Effector CD8-positive, alpha-beta T cell (primary cell): ENCODE data around the gene TMEM42.

Experiments used
- DNase-seq: peaks from one replicate; lab custom pipeline; 2025; lab: John Stamatoyannopoulos, UW

TMEM42 gene

DNA sequence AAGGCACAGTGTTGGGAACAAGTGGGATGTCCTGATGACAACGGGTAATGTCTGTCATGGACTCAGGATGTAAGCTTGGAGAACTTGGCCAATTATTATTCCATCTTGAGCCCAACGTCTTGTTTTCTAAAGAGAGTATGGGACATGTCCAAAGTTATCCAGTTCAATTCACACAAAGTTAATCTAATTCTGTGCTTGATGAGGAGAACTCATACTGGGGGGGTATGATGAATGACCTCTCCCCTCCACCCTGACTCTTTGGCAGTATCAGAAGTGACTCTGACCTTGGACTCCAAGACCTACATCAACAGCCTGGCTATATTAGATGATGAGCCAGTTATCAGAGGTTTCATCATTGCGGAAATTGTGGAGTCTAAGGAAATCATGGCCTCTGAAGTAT lies 49.0 kb downstream of the TMEM42 start:
- DNase-seq: no peak

DNA sequence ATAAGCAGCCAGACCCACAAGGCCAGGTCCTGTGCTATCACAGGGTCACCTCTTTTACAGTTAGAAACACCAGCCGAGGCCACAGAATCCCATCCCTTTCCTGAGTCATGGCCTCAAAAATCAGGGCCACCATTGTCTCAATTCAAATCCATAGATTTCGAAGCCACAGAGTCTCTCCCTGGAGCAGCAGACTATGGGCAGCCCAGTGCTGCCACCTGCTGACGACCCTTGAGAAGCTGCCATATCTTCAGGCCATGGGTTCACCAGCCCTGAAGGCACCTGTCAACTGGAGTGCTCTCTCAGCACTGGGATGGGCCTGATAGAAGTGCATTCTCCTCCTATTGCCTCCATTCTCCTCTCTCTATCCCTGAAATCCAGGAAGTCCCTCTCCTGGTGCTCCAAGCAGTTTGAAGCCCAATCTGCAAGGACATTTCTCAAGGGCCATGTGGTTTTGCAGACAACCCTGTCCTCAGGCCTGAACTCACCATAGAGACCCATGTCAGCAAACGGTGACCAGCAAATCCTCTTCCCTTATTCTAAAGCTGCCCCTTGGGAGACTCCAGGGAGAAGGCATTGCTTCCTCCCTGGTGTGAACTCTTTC lies 52.3 kb downstream of the TMEM42 start:
- DNase-seq: peak; percentile 39

DNA sequence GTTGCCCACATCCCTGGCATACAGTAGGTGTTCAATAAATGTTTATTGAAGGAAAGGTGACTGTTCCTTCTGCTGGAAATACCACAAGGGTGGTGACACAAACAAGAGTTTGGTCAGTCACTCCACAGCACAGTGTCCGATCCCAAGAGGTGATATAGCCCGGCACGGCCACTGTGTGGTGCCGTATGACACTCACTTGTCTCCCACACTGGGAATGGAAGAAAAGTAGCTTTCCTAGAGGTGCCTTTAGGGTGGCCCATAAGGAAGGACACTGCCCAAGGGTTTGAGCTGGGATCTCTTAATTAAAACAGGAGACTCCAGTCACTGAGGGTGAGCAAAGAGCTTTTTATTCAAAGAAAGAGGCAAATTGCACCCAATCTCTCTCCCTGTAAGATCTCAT lies 53.2 kb downstream of the TMEM42 start:
- DNase-seq: no peak
